ENCODE measurements around the gene CELSR3.

Gene CELSR3

GRCh38 chr3:48600711-48601621 is 61.7 kb downstream of the CELSR3 start:
- FAIRE-seq: no peak
- no peak for DNase-seq (ENCODE audit: low spot score)

- DNase-seq (ENCODE audit: low spot score) (no peak), FAIRE-seq (no peak)
Measured at GRCh38 chr3:48599509-48600285, 63.0 kb downstream of the CELSR3 start.

- DNase-seq (ENCODE audit: low spot score) (no peak), FAIRE-seq (no peak)
Measured at GRCh38 chr3:48599077-48599501, 63.6 kb downstream of the CELSR3 start.

GRCh38 chr3:48598323-48599076 is 64.2 kb downstream of the CELSR3 start:
- no peak for FAIRE-seq
- DNase-seq (ENCODE audit: low spot score): no peak

- FAIRE-seq (no peak), DNase-seq (ENCODE audit: low spot score) (no peak)
Measured at GRCh38 chr3:48597408-48597800, 65.3 kb downstream of the CELSR3 start.

- FAIRE-seq (no peak), DNase-seq (ENCODE audit: low spot score) (no peak)
Measured at GRCh38 chr3:48596676-48597407, 65.8 kb downstream of the CELSR3 start.

- DNase-seq (ENCODE audit: low spot score) (no peak), FAIRE-seq (no peak)
Measured at GRCh38 chr3:48596157-48596556, 66.5 kb downstream of the CELSR3 start.

GRCh38 chr3:48595526-48596121 is 67.1 kb downstream of the CELSR3 start:
- FAIRE-seq (peak; percentile 90), DNase-seq (ENCODE audit: low spot score) (peak; percentile 99)

- DNase-seq (ENCODE audit: low spot score) (no peak), FAIRE-seq (no peak)
Measured at GRCh38 chr3:48595075-48595525, 67.6 kb downstream of the CELSR3 start, which contains the start of gene COL7A1. Gene COL7A1, minus strand, starts transcription at chr3:48595329. Its CDS starts 170 bp downstream, at chr3:48595159.

- DNase-seq (ENCODE audit: low spot score): peak; percentile 20
- FAIRE-seq: no peak
Measured at GRCh38 chr3:48594417-48595049, 68.2 kb downstream of the CELSR3 start.

GRCh38 chr3:48593337-48593736 is 69.3 kb downstream of the CELSR3 start:
- FAIRE-seq (no peak), DNase-seq (ENCODE audit: low spot score) (no peak)

GRCh38 chr3:48592519-48593087 is 70.1 kb downstream of the CELSR3 start:
- DNase-seq (ENCODE audit: low spot score) (peak; percentile 33), FAIRE-seq (no peak)

- FAIRE-seq (no peak), DNase-seq (ENCODE audit: low spot score) (no peak)
Measured at GRCh38 chr3:48591886-48592518, 70.7 kb downstream of the CELSR3 start.

GRCh38 chr3:48591436-48591835 is 71.2 kb downstream of the CELSR3 start:
- FAIRE-seq: no peak
- DNase-seq (ENCODE audit: low spot score): no peak

GRCh38 chr3:48588230-48588629 is 74.5 kb downstream of the CELSR3 start:
- no peak for DNase-seq (ENCODE audit: low spot score)
- no peak for FAIRE-seq

GRCh38 chr3:48587686-48588085 is 75.0 kb downstream of the CELSR3 start:
- DNase-seq (ENCODE audit: low spot score) (no peak), FAIRE-seq (no peak)
